Measurements from ENCODE around the gene C5orf47. TPM values are rescaled to one million over a fixed set of nuclear protein-coding genes. Genes with fewer than 3 reads are reported as not detected.

The C5orf47 gene
- total RNA-seq, 6 experiments from 2014 or later, result not detected

DNA sequence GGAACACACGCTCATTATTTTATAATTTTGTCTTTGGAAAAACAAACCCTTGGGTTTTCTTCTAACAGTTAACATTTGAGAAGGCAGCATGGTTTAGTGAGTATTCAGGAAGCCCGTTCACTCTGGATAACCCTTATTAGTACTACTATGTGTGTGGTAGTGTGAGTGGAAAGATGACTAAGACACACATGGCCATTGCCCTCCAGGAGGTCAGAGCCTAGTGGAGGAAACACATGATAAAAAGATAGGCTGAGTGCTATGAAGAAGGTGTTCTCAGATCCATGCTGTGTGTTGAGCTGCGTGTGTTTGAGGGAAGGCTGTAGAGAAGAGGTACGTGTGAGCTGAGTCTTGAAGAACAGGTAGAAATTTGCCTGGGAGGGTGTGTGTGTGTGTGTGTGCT is 8.4 kb downstream of the C5orf47 start:
- no peak for DNase-seq
- Histone ChIP-seq H3K4me3 (no peak overlapping the region), H3K27me3 (no peaks in the 10 kb centered on the region), H3K9me3 (no peaks in the 10 kb centered on the region), H3K4me1 (no peaks in the 10 kb centered on the region), H3K27ac (no peak overlapping the region), H3K36me3 (no peaks in the 10 kb centered on the region)
- intact Hi-C loops (cut with DNase I), result no loop called here
- ATAC-seq, result no peak
- WGBS (ENCODE audit: insufficient coverage, low coverage, low lambda C conversion rate, missing lambda C conversion rate), result 64% methylated on average over 4 of the region's 4 CpGs
- TF ChIP-seq POLR2A (IDR thresholded peaks at IDR 0.05), result no peak
- TF ChIP-seq, protein P1, sequence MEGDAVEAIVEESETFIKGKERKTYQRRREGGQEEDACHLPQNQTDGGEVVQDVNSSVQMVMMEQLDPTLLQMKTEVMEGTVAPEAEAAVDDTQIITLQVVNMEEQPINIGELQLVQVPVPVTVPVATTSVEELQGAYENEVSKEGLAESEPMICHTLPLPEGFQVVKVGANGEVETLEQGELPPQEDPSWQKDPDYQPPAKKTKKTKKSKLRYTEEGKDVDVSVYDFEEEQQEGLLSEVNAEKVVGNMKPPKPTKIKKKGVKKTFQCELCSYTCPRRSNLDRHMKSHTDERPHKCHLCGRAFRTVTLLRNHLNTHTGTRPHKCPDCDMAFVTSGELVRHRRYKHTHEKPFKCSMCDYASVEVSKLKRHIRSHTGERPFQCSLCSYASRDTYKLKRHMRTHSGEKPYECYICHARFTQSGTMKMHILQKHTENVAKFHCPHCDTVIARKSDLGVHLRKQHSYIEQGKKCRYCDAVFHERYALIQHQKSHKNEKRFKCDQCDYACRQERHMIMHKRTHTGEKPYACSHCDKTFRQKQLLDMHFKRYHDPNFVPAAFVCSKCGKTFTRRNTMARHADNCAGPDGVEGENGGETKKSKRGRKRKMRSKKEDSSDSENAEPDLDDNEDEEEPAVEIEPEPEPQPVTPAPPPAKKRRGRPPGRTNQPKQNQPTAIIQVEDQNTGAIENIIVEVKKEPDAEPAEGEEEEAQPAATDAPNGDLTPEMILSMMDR (IDR thresholded peaks at IDR 0.05), result no peak

DNA sequence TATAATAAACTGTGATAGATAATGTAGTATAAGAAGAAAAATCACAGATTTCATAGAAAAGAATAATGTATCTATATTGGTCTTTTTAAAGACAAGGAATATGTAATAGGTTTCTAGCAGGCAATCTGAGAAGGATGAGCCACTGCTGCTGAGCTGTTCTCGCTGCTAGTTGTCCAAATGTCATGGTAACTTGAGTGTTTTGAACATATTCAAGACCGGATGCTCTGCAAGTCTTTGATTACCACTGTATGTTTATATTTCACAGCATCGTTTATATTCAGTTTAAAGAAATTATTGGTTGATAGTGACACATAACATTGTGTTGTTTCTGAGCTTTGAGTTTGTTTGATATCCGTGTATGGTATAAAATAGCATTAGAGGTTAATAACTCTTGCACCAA is 9.6 kb downstream of the C5orf47 start:
- Histone ChIP-seq H3K4me3 (no peak overlapping the region), H3K27ac (no peak overlapping the region), H3K27me3 (no peaks in the 10 kb centered on the region), H3K4me1 (no peaks in the 10 kb centered on the region), H3K9me3 (no peaks in the 10 kb centered on the region), H3K36me3 (no peaks in the 10 kb centered on the region)
- no peak for DNase-seq
- TF ChIP-seq POLR2A (IDR thresholded peaks at IDR 0.05), result no peak
- TF ChIP-seq, protein P1 (IDR thresholded peaks at IDR 0.05), result no peak
- no peak for ATAC-seq
- WGBS (ENCODE audit: insufficient coverage, low coverage, low lambda C conversion rate, missing lambda C conversion rate), result 36% methylated on average over 4 of the region's 4 CpGs
- intact Hi-C loops (cut with DNase I), result no loop called here

DNA sequence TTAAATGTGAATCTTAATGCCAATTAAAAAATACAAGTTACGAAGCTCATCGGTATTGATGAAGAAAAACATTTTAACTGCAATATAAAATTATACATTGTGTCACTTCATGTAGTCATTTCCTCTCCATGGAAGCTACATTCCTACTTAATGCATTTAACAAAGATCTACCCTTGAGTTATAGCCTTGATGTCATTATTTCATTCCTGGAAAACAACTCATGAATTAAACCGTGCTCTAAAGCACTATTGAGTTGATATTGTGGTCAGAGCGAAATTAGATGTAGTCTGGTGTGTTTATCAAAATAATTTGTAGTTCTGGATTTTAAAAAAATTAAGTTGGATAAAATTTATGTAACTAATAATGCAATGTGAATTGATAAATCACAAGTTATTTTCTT is 11.1 kb downstream of the C5orf47 start:
- DNase-seq (no peak), ATAC-seq (no peak)
- H3K36me3 ChIP-seq, result no peaks in the 10 kb centered on the region
- H3K27ac ChIP-seq, result no peak overlapping the region
- H3K27me3 ChIP-seq, result no peaks in the 10 kb centered on the region
- intact Hi-C loops (cut with DNase I), result no loop called here
- no peak overlapping the region for H3K4me3 ChIP-seq
- H3K4me1 ChIP-seq, result no peaks in the 10 kb centered on the region
- no peaks in the 10 kb centered on the region for H3K9me3 ChIP-seq
- WGBS (ENCODE audit: insufficient coverage, low coverage, low lambda C conversion rate, missing lambda C conversion rate), result 91% methylated on average over 4 of the region's 4 CpGs
- TF ChIP-seq, protein P1 (IDR thresholded peaks at IDR 0.05), result no peak
- no peak for TF ChIP-seq POLR2A (IDR thresholded peaks at IDR 0.05)

DNA sequence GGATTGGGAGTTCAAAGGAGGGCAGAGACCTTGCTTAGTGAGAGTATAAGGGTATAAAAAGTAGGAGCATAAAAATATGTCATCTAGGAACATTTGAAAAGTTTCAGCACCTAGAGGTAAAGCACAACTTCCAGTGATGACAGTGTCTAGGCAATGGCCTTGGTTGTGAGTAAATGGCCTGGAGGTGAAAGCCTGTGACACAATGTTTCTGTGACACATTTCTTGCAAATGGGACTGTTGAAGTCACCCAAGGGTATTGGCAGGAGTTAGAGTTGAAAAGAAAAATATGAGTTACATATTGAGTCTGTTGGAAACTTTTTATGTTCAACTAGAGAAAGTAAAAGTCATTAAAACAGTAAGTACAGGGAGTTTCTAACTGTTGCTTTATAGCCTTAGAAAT is 14.8 kb downstream of the C5orf47 start:
- Histone ChIP-seq H3K36me3 (no peaks in the 10 kb centered on the region), H3K27ac (no peak overlapping the region), H3K9me3 (no peaks in the 10 kb centered on the region), H3K27me3 (no peaks in the 10 kb centered on the region), H3K4me1 (no peaks in the 10 kb centered on the region), H3K4me3 (no peak overlapping the region)
- ATAC-seq (no peak), DNase-seq (no peak)
- TF ChIP-seq POLR2A (IDR thresholded peaks at IDR 0.05), result no peak
- TF ChIP-seq, protein P1 (IDR thresholded peaks at IDR 0.05), result no peak
- intact Hi-C loops (cut with DNase I), result no loop called here

DNA sequence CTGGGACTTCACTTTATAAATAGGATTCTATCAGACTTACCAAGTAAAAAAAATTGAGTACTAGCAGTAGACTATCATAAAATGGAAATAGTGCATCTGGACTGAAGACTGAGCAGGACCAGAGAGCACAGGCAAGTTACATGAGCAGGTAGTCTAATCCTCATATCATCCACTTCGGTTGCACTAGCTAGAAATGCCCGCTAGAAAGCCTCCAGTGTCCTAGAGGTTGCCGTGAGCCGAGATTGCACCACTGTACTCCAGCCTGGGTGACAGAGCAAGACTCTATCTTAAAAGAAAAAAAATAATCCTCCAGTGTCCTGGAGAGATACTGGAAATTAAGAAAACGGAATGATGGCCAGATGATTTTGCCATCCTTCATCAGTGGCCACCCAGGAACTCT is 20.0 kb downstream of the C5orf47 start:
- Histone ChIP-seq H3K27me3 (no peaks in the 10 kb centered on the region), H3K9me3 (no peaks in the 10 kb centered on the region), H3K4me3 (no peak overlapping the region), H3K4me1 (no peaks in the 10 kb centered on the region), H3K36me3 (no peaks in the 10 kb centered on the region), H3K27ac (no peak overlapping the region)
- no peak for DNase-seq
- TF ChIP-seq, protein P1 (IDR thresholded peaks at IDR 0.05), result no peak
- TF ChIP-seq POLR2A (IDR thresholded peaks at IDR 0.05), result no peak
- intact Hi-C loops (cut with DNase I), result no loop called here
- no peak for ATAC-seq
- 70% methylated on average over 5 of the region's 5 CpGs for WGBS (ENCODE audit: insufficient coverage, low coverage, low lambda C conversion rate, missing lambda C conversion rate)
